Fibroblast of the aortic adventitia (primary cell): ENCODE results near the gene TBC1D32. TPM values are rescaled to one million over a fixed set of nuclear protein-coding genes. Genes with fewer than 3 reads are reported as not detected.
"Not testable (repeated sequence)": the region's sequence is repeated elsewhere in the genome, so short reads cannot be mapped to it uniquely, and the experiment has no call there.

ENCODE experiments used
- DNase-seq: peaks from one replicate; pipeline ENCODE4 v3.0.0-alpha.2; 2010; ENCODE audit warnings: low read depth
- H3K4me3 ChIP-seq: 2 replicates; pipeline ENCODE4 v1.5.1; 2011; ENCODE audit warnings: low read depth, mild to moderate bottlenecking, control low read depth, low read length, moderate library complexity
- CTCF ChIP-seq: IDR thresholded peaks from 2 replicates; pipeline ENCODE4 v1.5.1; 2011; ENCODE audit warnings: mild to moderate bottlenecking, low read length, control low read depth, inconsistent platforms; ENCODE audit not compliant: insufficient read depth
- total RNA-seq: library from RNA; depleted of rRNA; stranded (reverse); fragments of >200 nt; gene quantifications from 2 replicates; pipeline ENCODE4 v1.2.3, GENCODE V29; 2012; ENCODE audit warnings: low replicate concordance

Gene TBC1D32
- total RNA-seq, 1 donor: 21.2 TPM

GRCh38 chr6:121190122-121190521 lies 144.2 kb downstream of the TBC1D32 start:
- DNase-seq: no peak
- no peak overlapping the region for H3K4me3 ChIP-seq
- no peak for TF ChIP-seq CTCF

GRCh38 chr6:121188356-121188755 lies 145.9 kb downstream of the TBC1D32 start:
- H3K4me3 ChIP-seq: no peak overlapping the region
- no peak for DNase-seq
- TF ChIP-seq CTCF: no peak

GRCh38 chr6:121187833-121188200 lies 146.5 kb downstream of the TBC1D32 start:
- no peak for TF ChIP-seq CTCF
- no peak for DNase-seq
- H3K4me3 ChIP-seq: no peak overlapping the region

GRCh38 chr6:121187200-121187832 lies 147.0 kb downstream of the TBC1D32 start:
- DNase-seq: no peak
- no peak overlapping the region for H3K4me3 ChIP-seq
- TF ChIP-seq CTCF: no peak

GRCh38 chr6:121183742-121184141 lies 150.5 kb downstream of the TBC1D32 start:
- no peak overlapping the region for H3K4me3 ChIP-seq
- no peak for TF ChIP-seq CTCF
- no peak for DNase-seq

- no peak for DNase-seq
- TF ChIP-seq CTCF: no peak
- H3K4me3 ChIP-seq: no peak overlapping the region
These were observed 158.5 kb downstream of the TBC1D32 start for GRCh38 chr6:121175827-121176226.

- not testable (repeated sequence) for DNase-seq, H3K4me3 ChIP-seq
These were observed 161.8 kb downstream of the TBC1D32 start for GRCh38 chr6:121172451-121172850.
